KMS-11 (cell line): ENCODE results near the gene MAST4.

Source experiments
- H2AFZ ChIP-seq: fragments of 200-600 bp; sonication (generic); 2 replicates; pipeline ENCODE4 v1.6.1; 2016; ENCODE audit warnings: antibody characterized with exemption, mixed run types, low read depth
- H3K27ac ChIP-seq: fragments of 200-600 bp; sonication (generic); 2 replicates; pipeline ENCODE4 v1.6.1; 2016; ENCODE audit warnings: mild to moderate bottlenecking, mixed run types
- H3K27me3 ChIP-seq: fragments of 200-600 bp; sonication (generic); 2 replicates; pipeline ENCODE4 v1.6.1; 2017; ENCODE audit warnings: mild to moderate bottlenecking, low read depth, mixed run types, moderate library complexity; ENCODE audit not compliant: insufficient read depth
- H3K36me3 ChIP-seq: fragments of 200-600 bp; sonication (generic); 2 replicates; pipeline ENCODE4 v1.6.1; 2017; ENCODE audit warnings: mild to moderate bottlenecking, mixed run types; ENCODE audit not compliant: insufficient read depth
- H3K4me1 ChIP-seq: fragments of 200-600 bp; sonication (generic); 2 replicates; pipeline ENCODE4 v1.6.1; 2016; ENCODE audit warnings: mild to moderate bottlenecking, low read depth, mixed run types; ENCODE audit not compliant: poor library complexity, severe bottlenecking
- H3K4me2 ChIP-seq: fragments of 200-600 bp; sonication (generic); 2 replicates; pipeline ENCODE4 v1.7.0; 2016; ENCODE audit warnings: mild to moderate bottlenecking, mixed run types
- H3K4me3 ChIP-seq: fragments of 200-600 bp; sonication (generic); IDR thresholded peaks from 2 replicates; pipeline ENCODE4 v1.6.1; 2017; ENCODE audit warnings: low read depth, low read length, mixed read lengths; ENCODE audit not compliant: insufficient read depth
- H3K79me2 ChIP-seq: fragments of 200-600 bp; sonication (generic); 2 replicates; pipeline ENCODE4 v1.6.1; 2016; ENCODE audit warnings: low read depth, mixed run types; ENCODE audit not compliant: insufficient read depth
- H3K9ac ChIP-seq: fragments of 200-600 bp; sonication (generic); 2 replicates; pipeline ENCODE4 v1.6.1; 2016; ENCODE audit warnings: mild to moderate bottlenecking, mixed run types
- H4K20me1 ChIP-seq: fragments of 200-600 bp; sonication (generic); 2 replicates; pipeline ENCODE4 v1.6.1; 2016; ENCODE audit warnings: mild to moderate bottlenecking, mixed run types; ENCODE audit not compliant: insufficient read depth
- CTCF ChIP-seq: fragments of 200-600 bp; sonication (generic); conservative IDR thresholded peaks from 2 replicates; pipeline ENCODE4 v1.6.1; 2017; ENCODE audit warnings: low read depth, mild to moderate bottlenecking, antibody characterized with exemption, low read length, moderate library complexity, mixed read lengths

Gene MAST4

GRCh38 chr5:66570201-66570600 lies 26.0 kb upstream of the MAST4 start:
- H3K27ac ChIP-seq, result no peak overlapping the region
- H3K4me1 ChIP-seq, result no peaks in the 10 kb centered on the region
- H2AFZ ChIP-seq, result no peak overlapping the region
- H3K4me3 ChIP-seq, result no peak overlapping the region
- no peaks in the 10 kb centered on the region for H3K27me3 ChIP-seq
- no peaks in the 10 kb centered on the region for H3K79me2 ChIP-seq
- no peak for TF ChIP-seq CTCF
- no peaks in the 10 kb centered on the region for H4K20me1 ChIP-seq
- no peak overlapping the region for H3K4me2 ChIP-seq
- H3K36me3 ChIP-seq, result no peaks in the 10 kb centered on the region
- H3K9ac ChIP-seq, result no peak overlapping the region

- no peaks in the 10 kb centered on the region for H3K27me3 ChIP-seq
- H3K4me1 ChIP-seq, result no peaks in the 10 kb centered on the region
- H2AFZ ChIP-seq, result no peak overlapping the region
- H3K4me3 ChIP-seq, result no peak overlapping the region
- H3K79me2 ChIP-seq, result no peaks in the 10 kb centered on the region
- no peak overlapping the region for H3K4me2 ChIP-seq
- TF ChIP-seq CTCF, result no peak
- no peaks in the 10 kb centered on the region for H3K36me3 ChIP-seq
- H3K27ac ChIP-seq, result no peak overlapping the region
- no peaks in the 10 kb centered on the region for H4K20me1 ChIP-seq
- H3K9ac ChIP-seq, result no peak overlapping the region
Observed at GRCh38 chr5:66573733-66574132, 22.5 kb upstream of the MAST4 start.

- H3K27me3 ChIP-seq, result no peaks in the 10 kb centered on the region
- H3K9ac ChIP-seq, result no peak overlapping the region
- no peaks in the 10 kb centered on the region for H3K4me1 ChIP-seq
- no peak overlapping the region for H3K4me2 ChIP-seq
- H3K36me3 ChIP-seq, result no peaks in the 10 kb centered on the region
- no peaks in the 10 kb centered on the region for H3K79me2 ChIP-seq
- H2AFZ ChIP-seq, result no peak overlapping the region
- no peak overlapping the region for H3K27ac ChIP-seq
- TF ChIP-seq CTCF, result no peak
- H3K4me3 ChIP-seq, result no peak overlapping the region
- H4K20me1 ChIP-seq, result no peaks in the 10 kb centered on the region
Observed at GRCh38 chr5:66582499-66583165, 13.6 kb upstream of the MAST4 start.

GRCh38 chr5:66585291-66585690 lies 10.9 kb upstream of the MAST4 start:
- no peaks in the 10 kb centered on the region for H4K20me1 ChIP-seq
- no peak for TF ChIP-seq CTCF
- no peak overlapping the region for H3K4me3 ChIP-seq
- no peak overlapping the region for H3K9ac ChIP-seq
- H2AFZ ChIP-seq, result no peak overlapping the region
- H3K4me1 ChIP-seq, result no peaks in the 10 kb centered on the region
- H3K36me3 ChIP-seq, result no peaks in the 10 kb centered on the region
- H3K79me2 ChIP-seq, result no peaks in the 10 kb centered on the region
- H3K27ac ChIP-seq, result no peak overlapping the region
- no peak overlapping the region for H3K4me2 ChIP-seq
- no peaks in the 10 kb centered on the region for H3K27me3 ChIP-seq
